GM12891 (cell line): ENCODE data around the gene FAM241B.

ENCODE experiments used
- POLR2A ChIP-seq: IDR thresholded peaks from 2 replicates; pipeline ENCODE4 v1.6.1; 2011; ENCODE audit warnings: low read depth, low read length, control low read depth
- SPI1 ChIP-seq: IDR thresholded peaks from 2 replicates; pipeline ENCODE4 v1.6.1; 2011; ENCODE audit warnings: low read depth, low read length, control low read depth

DNA sequence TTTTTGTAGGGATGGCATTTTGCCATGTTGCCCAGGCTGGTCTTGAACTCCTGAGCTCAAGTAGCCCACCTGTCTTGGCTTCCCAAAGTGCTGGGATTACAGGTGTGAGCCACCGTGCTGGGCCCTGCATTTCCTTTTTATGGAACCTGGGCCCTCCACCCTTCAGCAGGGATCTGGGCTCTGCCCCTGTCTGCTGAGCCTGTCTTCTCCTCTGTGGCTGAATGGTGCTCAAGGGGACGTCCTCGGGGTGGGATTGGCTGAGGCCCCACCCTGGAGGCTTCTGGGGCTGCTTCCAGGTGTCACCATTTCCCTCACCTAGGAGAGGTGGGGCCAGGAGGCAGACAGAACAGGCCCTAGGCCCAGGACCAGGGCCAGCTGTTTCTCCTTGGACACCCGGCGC is 18.4 kb downstream of the FAM241B start:
- no peak for TF ChIP-seq POLR2A
- TF ChIP-seq SPI1: no peak
